HG02763 (cell line): ENCODE results near the gene ARL14EP.

Experiments
- ATAC-seq: cut with Tn5 transposase; IDR thresholded peaks from one replicate; pipeline ENCODE4 v1.9.1; 2021; ENCODE audit warnings: mild to moderate bottlenecking, moderate library complexity; ENCODE audit not compliant: unreplicated experiment

The ARL14EP gene

DNA sequence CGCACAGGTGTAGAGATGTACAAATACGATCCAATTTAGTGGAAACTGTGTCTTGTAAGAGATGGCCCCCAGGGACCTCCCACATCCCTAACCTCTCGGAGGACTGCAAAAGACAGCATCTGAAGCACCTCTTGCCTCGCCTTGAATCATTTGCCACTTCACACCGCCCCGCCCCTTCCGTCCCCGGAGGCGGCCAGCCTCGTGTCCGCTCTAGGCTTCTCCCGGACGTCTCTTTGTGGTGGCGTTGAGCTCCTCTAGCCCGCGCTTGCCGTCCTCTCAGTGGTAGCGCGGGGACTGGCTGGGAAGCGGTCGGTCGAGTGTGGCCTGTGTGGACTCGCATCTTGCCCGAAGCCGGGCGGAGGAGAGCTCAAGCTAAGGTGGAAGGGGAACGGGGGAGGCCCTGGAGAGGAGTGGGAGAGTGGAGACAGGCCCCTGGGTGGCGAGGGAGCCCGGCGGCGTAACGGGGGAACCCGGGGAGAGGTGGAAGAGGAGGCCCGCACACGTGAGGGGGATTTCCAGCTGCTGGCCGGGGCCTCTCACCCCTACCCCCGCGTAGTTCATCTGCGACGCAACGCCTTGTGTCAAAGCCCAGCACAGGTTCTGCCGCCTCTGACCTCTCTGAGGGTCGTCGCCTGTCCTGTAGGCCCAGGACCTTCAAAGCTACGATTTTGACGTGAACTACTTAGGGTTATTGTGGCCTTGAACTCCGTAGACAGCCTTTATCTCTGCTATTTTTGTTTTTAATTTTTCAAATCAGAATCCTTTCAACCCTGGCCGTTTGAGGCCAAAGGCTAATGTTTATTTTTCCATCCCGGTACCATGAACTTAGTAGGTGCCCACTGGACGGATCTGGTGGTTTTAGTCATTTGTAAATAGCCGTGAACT is at the start of gene ARL14EP:
TSS of gene ARL14EP (plus strand) at position 279 of the 885 bp plus-strand sequence. CDS start 7,845 bp downstream, outside the sequence.
- ATAC-seq, result peak; percentile 99

DNA sequence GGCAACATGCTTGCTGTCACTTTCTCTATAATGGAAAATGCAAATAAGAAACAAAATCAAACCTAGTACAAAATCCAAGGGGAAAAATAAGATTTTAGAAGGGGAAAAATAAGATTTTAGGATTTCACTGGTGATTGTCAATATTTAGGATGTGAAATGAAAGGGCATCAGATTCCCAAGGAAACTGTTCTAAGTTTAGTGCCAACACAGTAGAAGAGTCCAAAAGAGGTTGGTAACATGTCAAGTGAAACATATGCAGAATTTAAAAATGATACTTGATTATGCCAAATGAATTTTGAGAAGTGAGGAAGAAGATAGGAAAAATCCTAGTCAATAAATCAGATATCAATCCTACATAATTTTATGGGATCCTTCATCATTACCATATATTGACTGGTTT is 45.7 kb upstream of the ARL14EP start:
- no peak for ATAC-seq

- ATAC-seq, result no peak
These were observed 43.1 kb upstream of the ARL14EP start for GRCh38 chr11:30279796-30280195.

GRCh38 chr11:30281476-30282288 is 41.2 kb upstream of the ARL14EP start:
- peak; percentile 26 for ATAC-seq

DNA sequence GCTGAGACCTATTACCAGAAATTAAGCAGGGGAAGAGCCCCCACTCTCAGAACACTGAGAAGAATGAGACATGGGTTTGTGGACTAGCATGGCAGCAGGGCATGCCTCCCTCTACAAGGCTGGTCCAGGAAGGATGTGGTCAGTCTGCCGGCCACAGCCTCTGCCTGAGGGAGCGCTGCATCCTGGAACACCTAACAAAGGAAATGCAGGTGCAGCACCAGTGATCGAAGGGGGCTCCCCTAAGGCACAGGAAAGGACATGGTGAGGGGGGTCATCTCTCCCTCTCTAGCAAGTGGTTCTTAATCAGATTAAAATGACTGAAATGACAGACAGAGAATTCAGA is 40.6 kb upstream of the ARL14EP start:
- peak; percentile 91 for ATAC-seq

- no peak for ATAC-seq
These were observed 38.1 kb upstream of the ARL14EP start for GRCh38 chr11:30284836-30285235.

DNA sequence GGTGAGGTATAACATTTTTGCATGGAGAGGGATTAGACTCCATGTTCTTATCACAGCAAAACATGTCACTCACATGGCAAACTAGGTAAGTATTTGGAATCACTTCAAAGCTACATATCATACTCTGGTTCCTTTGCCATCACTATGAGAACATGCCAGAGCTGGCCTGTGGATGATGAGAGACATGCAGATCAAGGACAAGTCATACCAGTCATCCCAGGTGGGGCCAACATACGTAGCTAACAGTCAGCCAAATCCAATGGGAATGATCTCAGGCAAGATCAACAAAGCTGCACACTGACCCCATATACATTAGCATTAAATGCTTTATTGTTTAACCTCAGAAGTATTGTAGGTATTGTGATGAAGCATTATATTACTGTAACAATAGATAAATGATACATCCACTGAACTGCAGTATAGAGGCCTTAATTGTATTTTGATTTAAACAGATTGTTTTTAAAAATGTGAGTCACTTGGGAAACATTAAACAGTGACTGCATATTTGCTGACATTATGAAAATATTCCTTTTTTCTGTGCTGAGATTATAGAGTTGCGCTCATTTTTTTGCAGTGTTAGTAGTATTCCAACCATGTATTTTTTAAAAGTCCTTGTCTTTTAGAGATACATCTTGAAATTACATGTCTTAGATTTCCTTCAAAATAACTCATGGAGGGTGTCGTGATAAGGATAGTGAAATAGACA is 37.3 kb upstream of the ARL14EP start:
- ATAC-seq, result no peak

DNA sequence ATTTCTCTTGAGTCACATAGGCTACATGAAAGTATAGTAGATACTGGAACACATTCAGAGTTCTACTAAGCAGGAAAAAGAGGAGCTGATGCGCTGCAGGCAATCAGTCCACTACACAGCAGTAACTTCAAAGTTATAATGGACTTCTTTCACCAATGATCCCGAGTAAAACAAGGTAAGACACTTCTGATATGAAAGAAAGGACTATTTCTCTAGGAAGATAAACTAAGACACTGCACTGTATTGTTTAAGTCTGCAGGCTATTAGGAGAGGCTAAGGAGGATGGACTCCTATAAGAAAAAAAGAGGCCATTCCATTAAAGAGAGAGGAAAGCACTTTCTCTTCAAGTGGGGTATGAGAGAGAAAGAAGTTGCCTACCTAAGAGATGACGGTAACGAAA is 31.6 kb upstream of the ARL14EP start:
- ATAC-seq, result no peak

GRCh38 chr11:30292545-30292944 is 30.4 kb upstream of the ARL14EP start:
- ATAC-seq, result no peak

DNA sequence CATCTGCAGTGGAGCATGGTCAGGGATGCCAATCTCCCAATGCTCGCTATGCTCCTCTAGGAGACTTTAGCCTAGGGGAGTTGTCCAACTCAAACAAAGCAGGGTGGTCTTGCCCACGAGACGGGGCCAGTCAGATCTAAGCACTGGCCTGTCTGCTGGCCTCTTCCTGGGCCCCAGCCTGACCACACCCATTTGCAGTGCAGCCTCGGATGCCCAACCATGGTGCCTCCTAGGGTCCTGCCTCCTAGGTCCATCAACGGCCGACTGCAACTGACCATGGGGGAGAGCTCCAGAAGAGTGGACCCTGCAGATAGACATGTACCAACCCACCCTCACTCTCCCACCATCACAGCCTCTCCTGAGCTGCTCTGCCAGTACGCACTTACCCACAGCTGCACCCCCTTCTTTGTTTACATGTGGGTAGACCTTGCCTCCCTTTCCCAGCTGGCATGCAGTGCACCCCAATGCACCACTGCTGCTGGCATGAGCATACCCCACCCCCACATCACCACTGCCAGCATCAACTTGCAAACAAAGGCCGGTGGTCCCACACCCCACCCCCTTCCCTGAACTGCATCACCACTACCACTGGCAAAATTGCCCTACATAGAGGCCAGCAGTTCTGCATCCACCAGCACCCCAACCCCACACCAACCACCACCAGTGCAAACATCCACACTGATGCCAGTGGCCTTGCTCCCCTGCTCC is 27.6 kb upstream of the ARL14EP start:
- ATAC-seq, result no peak

DNA sequence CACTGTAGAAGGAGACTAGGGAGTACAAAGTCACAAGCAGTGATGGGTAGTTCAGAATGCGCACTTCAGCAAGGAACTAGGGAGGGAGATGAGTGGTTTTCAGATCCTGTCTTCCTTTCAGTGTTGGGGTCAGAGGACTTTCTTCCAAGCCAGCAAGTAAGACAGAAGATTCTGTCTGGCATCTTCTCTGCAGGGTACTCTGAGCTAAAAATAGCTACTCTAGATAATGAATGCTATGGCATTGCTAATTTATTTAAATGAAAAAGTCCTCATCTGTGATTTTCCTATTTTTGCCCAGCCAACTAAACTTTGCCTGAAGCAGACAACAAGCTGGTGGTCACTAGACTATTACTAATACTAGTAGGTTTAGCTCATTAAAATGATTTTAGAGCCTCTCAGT is 18.3 kb upstream of the ARL14EP start:
- no peak for ATAC-seq

DNA sequence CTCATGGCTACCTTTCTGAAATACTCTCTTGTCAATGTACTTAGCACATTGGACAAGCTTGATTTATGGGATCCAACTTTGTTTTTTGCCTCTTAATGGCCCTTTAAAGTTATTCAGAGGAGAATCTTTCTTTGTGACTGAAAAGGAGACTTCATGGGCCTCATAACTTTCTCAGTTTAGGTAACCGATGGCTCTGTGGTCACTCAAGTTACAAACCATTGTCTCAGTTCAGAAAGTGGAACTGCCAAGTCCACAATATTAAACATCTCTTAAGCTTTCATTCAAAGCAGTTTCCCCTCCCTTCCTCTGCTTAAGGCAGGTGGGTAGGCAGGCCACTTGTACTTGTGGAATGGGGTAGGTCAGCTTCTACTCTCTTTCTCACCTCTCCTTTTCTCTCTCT is 12.3 kb upstream of the ARL14EP start:
- peak; percentile 95 for ATAC-seq

DNA sequence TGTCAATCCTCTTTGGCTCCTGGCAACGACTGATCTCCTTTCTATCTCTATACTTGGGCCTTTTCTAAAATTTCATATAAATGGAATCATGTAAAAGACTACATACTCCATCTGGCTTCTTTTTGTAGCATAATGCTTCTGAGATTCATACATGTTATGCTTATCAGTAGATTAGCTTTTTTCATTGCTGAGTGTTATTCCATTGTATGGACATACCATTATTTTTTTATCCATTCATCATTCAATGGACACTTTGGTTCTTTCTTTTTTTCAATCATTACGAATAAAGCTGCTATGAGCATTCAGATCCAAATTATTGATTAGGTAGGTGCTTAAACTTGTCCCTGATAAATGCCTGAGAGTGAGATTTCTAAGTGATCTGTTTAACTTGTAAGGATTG is 11.7 kb upstream of the ARL14EP start:
- ATAC-seq, result no peak

- no peak for ATAC-seq
These were observed 10.7 kb upstream of the ARL14EP start for GRCh38 chr11:30312243-30312642.

GRCh38 chr11:30313580-30313979 is 9.3 kb upstream of the ARL14EP start:
- ATAC-seq, result no peak

- ATAC-seq, result no peak
These were observed 8.3 kb upstream of the ARL14EP start for GRCh38 chr11:30314625-30315024.

- no peak for ATAC-seq
These were observed 6.7 kb upstream of the ARL14EP start for GRCh38 chr11:30316237-30316636.

GRCh38 chr11:30317030-30317429 is 5.9 kb upstream of the ARL14EP start:
- ATAC-seq, result no peak

- ATAC-seq, result no peak
These were observed 1.6 kb upstream of the ARL14EP start for GRCh38 chr11:30321321-30321720.

DNA sequence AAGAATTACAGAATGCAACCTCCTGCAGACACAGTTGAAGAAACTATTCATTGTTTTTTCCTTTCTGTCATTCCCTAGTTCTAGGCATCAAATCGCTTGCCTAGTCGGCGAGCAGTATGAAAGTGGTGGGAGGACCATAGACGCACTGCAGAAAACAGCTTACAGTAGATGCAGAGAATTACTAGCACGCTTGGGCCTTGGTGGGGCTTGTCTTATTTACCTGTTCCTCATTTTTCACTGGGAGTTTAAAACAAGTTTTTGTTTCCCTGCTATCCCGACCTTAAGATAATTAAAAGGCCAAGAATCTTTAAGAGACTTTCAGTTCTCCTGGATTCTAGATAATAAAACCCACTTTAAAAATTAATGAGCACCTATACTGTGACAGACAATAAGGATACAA is 713 bp upstream of the ARL14EP start:
- no peak for ATAC-seq
